HG03571 (cell line): ENCODE measurements around the gene INSIG2.
A peak's percentile ranks its signal among the peaks of the same experiment; 100 is the strongest.

Source experiments
- ATAC-seq: cut with Tn5 transposase; IDR thresholded peaks from one replicate; pipeline ENCODE4 v1.9.1; 2021; ENCODE audit not compliant: unreplicated experiment

Gene INSIG2

DNA sequence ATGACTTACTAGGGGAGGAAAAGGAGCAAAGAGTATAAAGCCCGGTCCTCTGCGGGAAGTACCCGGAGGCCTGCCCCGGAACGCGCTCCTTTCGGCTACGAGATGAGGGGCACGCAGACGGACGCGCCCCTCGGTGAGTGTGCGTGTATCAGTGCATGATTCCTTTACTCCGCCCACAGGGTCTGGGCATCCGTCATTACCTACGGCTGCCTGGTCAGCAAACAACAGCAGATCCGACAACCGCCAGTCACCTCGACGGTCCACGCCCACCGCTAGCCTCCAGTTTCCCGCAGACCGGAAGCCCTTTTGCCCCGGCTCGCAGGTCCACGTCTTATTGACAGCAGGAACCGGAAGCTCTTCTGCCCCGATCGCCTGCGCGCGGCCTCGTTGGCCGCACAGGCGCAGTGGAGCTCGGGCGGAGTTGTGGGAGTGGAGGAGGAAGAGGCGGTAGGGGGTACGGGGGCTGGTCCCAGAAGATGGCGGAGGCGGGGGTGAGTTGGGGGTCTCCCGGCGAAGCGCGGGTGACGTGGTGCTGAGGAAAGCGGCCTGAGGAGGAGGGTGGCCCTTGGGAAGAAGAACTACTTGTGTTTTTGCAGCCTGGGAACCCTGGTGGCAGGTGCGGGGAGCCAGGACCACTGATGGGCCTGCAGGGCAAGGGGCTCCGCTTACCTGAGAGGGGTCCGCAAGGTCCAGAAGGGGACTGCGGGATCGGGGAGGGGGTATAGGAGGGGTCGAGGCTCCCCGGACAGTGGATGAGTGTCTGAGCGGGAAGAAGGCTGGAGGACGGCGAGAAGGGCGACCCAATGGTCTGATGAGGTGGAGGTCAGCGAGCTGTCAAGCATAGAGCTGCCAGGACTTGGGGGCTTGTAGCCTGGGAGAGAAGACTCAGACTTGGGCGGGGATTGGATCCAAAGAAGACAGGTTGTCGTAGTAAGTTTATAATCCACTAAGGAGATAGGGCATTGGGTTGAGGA is at the start of gene INSIG2:
Gene INSIG2 (plus strand): TSS at position 421 of the 974 bp plus-strand sequence. CDS start 8,086 bp downstream, outside the sequence.
- ATAC-seq, result peak; percentile 98

DNA sequence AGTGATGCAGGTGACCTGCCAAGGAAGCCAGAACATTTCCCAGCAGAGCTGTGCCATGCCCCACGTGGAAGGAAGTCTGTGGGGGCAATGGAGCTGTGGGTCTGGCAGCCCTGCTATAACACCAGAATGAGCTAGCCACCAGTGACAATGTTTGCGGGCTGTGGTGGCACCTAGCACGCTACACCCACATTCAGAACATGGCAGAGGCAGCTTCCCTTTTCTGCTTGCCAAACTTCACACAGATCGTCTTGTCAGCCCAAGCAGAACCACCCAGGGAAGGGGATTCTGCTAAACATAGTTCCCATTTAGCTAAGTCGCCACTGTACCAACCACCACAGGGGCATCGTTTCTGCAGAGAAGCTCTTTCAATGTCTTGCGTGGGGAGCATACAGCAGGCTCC is 47.4 kb upstream of the INSIG2 start:
- no peak for ATAC-seq

DNA sequence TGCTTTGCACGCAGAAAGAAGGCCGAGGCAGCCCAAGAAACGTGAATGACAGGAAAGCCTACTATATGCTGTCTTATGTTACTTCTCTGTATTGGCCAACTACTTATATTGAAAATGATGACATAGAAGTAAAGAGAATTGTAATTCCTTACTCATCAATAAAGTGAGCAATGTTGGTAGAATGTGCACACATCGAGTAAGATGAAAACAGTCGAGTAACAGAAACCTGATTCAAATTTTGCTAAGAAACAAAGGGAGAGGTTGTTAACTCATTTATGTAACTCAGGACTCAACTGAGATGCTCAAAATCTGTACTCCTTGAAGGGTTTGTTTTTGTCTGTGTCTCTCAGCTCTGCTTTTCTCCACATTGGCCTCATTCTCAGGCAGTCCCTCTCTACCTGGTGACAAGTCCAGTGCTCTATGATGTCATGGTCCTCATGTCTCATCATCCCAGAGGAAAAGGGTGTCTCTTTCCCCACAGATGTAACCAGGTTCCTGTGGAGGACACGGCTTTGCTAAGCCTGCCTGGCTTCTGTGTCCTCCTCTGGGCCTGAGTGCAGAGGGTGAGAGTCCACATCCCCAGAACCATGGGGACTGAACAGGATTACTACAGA is 44.1 kb upstream of the INSIG2 start:
- ATAC-seq, result no peak

DNA sequence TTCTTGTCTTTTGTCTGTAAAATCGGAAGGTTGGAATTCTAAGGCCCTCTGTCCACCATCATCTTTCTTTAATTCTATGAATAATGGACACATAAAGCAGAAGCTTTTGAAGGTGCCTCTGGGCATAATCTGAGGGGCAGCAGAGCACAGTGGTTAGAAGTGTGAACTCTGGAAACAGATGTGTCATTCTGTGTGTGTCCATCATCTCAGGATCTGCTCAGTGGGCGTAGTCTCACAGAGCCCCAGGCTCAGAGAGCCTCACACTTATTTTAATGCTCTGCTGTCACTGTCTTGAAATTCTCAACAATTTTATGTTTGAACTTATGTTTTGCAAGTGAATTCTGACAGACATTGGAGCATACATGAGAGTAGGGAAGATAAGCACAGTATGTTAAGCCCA is 43.4 kb upstream of the INSIG2 start:
- no peak for ATAC-seq

DNA sequence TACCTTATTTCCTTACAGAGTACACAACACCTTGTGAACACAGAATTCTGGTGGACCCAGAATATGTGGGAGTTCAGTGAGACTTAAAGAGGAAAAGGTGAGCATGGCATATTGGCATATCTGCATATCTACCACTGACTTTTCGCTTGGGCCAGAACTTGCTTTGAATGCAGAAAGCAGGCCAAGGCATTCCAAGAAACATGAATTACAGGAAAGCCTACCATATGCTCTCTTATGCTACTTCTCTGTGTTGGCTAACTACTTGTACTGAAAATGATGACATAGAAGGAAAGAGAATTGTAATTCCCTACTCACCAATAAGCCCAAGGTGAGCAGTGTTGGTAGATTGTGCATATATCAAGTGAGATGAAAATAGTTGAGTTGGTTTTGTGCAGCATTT is 43.0 kb upstream of the INSIG2 start:
- ATAC-seq, result no peak

DNA sequence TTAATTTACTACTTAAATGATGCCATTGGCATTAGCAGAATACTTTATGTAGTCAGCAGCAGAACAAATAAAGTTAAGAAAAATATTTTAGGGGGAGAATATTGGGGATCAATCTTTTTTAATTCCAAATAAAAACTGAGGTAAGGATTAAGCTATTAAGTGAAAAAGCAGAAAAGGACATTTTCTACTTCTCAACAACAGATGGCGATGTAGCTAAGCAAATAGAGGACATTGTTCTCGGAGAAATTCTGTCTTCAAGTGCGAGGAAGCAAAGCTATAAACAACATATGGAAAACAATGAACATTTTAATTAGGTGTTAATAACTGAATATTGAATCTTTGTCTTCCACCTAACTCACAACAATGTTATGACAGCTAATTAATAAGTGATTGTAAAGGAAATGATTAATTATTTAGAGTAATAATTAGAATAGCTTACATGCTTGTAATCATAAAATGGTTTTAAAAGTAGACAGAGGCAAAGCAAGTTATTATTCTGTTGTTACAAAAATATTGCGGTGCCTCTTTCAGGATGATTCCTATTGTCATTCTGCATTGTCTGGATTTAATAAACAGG is 41.5 kb upstream of the INSIG2 start:
- no peak for ATAC-seq

DNA sequence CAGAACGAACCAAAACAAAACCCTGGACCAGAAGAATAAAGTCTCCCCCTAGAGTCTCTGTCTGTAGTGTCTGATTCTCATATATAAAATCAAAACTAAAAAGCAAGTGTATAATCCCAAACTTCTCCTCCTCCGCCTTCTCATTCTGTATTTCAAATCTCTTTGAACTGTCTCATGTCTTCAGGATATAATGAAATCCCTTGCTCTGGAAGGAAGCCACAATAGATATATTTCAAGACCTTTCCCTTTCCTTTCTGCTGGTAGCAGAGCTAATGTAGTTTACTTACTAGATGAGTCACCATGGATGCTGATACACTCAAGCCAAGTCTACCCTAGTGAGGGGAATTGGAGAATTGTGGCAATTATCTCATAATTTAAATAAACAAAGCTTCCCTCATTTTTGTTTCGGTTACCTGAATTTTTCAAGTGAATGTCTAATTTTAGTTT is 40.9 kb upstream of the INSIG2 start:
- ATAC-seq, result no peak

DNA sequence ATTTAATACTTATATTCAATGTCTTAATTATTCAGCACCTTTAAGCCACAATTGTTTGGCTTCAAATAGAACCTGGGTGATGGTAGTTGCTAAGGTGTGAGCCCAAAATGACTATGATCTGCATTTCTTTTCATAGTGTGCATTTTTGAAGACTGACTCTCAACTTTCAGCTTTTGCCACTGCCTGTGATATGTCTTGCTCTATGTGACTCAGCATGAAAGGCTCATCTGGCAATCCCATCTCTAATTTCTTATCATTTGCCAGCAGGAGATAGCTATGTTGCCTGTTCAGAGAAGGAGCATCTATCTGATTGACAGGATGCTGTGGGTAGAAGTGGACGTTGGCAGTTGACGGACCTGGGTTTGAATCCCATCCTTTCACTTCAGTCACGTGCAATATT is 39.9 kb upstream of the INSIG2 start:
- ATAC-seq, result no peak

DNA sequence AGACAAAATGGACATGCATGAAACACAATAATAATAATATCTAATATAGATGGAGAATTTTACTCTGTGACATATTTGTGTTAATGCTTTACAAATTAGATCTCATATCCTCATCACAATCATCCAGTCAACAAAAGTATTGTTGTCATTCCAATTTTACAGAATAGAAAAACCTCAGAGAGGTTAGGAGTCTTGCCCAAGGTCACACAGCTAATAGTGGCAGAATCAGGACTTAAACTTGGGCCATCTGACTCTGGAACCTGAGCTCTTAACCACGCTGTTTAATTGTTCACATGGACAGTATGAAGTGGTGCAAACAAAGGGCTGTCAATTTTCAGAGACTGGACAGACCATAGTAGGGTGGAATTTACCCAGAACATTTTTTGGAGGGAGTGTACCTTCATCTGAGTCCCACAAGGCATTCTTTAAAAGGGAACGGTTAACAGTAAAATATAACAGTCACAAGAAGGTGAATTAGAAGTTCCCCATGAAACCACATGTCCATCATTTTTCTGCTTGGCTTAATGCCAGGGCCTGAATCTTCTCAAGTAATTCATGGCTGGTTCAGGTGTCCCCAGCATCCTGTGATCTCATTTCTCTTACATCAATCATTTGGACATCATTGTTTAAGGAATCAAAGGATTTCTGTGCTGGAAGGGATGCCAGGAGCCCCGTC is 39.0 kb upstream of the INSIG2 start:
- ATAC-seq, result no peak

DNA sequence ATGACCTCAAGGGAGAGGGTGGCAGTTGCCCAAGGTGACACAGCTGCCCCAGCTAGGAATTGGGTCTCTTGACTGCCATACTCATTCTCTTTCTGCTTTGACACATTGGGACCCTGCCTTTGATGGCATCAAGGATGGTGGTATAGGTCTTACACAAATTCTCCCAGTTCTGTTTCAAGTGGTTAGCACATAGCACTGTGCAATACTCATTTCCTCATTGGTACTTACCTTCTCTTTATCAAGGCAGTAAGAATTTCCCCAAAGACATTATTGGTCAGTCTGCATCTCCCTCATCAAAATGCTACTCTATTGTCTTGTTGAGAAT is 38.5 kb upstream of the INSIG2 start:
- peak; percentile 53 for ATAC-seq

DNA sequence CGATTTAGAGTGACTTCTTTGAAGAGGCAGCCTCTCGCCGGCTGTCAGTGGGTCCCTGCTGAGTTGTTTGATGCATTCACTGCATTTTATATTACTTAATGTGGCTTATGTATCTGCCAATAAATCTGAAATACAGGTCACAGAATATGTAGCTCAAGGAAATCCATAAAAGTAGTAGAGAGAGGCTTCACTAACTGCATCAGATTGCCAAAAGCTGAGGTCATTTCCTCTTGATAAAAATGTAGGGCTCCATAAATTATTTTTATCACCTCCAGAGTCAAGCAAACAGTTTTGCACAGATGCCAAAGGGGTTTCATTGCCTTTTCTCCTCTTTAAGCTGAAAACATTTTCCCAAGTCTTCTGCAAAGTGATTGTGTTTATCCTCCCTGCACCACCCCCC is 37.9 kb upstream of the INSIG2 start:
- ATAC-seq, result no peak

DNA sequence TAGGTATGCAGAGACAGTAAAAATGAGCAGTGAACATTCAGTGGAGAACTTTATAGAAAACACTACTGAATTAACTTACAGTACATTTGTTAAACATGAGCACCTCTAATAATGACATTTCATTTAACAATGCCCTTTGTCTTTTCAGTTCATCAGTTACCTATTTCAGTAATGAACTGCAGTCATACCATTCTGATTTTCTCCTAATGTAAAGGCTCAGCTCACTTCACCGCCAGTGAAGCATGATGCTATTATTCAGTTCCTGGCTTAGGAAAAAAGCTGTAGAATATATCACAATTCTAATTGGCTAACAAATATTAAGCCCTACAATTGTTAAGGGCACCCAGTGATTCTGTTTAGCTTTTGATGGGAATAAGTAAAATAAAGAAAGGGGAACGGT is 37.3 kb upstream of the INSIG2 start:
- no peak for ATAC-seq

DNA sequence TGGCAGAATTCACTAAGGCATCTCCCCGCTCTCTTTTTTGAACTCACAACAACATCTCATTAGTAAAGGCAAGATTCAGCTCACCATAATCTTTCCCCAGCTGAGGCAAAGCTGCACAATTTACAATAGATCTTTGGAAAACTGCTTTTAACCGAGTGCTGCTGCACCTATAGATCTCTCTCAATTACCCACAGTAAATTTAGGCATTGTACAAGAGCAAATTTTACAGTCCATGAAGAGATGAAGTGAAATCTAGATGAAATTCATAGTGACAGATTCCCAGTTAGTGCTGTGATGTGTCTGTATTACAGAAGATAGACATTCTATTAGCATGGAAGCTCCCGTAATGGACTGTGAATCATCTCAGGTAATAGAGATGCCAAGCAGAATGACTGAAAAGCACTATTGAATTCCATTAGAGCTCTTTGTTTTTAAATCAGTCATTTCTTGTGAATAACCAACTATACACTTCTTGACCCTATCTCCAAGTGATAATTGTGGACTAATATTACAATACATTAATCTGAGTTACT is 36.4 kb upstream of the INSIG2 start:
- no peak for ATAC-seq

DNA sequence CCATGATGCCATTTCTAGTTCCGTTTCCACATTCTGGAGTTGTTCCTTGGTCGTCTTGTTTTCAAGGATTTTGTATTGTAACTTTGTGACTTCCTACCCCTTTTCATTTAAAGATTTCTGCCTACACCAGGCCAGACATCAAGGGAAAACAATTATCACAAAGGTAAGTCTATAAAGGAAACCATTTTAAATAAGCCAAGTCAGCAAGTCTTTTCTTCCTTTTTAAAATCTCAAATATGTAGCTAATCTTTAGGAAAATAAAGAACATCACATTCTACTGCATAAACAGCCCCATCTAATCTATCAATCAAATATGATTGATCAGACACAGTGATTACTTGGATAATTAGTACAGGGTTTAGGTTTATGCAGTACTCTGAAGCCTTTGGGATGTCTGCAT is 35.8 kb upstream of the INSIG2 start:
- ATAC-seq, result no peak

DNA sequence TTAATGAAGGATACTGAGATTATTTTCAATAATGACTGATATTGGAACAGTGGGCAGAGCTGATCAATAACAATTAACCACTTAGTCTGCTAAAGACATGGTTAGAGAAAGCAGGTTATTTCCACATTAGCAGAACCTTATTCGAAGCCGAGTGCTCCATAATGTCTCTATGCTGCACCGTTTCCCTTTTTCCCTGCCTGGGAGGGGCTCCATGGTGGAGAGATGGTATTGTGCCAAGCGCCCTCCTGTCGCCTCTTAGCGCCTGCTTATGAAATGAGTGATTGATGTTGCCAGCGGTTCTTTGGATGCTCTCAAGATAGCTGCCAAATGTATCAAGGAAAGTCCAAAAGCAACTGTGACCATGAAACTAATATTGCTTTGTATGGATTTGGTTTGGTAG is 34.6 kb upstream of the INSIG2 start:
- no peak for ATAC-seq

DNA sequence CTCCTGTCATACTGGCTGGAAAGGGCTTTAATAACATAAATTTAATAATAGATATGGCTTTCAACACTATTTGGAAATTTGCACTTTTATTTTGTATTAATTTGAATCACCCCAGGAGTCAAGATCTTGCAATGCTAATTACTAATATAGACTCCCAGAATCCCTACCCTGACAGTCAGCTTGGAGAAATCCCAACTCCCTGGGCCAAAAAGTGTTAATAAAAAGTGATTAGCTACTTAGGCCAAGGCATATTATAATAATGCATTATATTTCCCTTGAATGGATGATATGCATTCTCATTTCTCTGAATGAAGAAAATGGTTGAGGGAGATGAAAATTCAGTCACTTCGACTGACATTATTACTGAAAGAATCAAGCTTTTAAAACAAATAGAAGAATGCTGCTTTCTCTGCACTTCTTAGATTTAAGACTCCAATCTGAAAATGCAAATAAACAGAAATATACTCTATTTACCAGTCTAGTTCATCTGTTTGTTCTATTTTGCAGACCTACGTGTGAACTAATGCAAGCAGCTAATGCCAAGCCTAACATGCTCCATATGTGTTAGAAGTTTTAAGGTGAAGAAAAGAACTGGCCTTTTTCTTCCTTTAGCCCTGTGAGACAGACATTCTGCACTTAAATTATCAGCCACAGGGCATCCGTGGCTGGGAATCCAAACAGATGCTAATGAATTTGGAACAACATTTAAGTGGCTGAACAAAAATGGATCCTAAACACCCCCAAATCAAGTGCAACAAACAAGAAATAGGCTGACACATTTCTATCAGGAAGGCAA is 33.9 kb upstream of the INSIG2 start:
- ATAC-seq, result no peak

DNA sequence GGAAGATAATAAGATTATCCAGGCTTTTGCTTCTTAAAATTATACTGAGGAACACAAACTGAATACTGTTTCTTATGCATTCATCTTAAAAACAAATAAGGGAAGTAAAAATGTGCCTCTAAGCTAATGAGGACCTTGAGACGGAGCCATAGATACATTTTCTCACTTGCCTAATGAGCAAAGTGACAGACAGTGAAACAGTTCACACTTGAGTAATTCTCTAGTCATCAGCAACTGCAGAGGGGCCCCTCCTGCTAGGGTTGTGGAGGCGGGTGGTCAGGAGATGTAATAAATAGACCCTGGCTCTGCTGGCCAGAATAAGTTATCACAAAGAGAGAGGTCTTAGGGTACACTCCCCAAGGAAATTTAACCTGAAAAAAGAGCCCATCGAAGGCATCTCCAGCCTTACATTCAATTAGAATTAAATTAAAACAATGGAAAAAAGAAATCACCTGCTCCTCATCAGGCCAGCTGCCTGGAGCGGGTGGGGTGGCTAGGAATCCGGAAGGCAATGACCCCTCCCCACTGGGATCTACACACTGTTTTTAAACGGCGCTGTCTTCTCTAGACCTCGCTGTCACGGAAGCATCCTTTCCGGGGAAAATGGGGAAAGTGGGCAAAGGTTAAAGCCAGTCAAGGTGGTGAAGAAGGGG is 32.6 kb upstream of the INSIG2 start:
- peak; percentile 74 for ATAC-seq

DNA sequence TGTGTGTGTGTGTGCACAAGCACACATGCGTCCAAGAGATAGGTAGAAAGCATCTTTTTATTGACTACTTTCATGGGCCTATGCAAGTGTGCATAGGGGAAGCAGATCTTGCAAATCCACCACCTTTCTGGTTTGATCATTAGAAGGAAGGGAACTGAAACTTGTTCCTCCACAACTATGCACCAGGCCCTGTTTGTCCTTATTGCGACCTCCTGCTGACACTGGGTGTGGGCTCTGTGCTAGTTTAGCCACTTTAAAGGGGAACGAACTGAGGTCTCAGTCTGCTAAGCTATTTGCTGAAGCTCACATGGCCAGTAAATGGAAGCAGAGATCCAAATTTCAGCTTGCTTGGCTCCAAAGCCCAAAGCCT is 32.1 kb upstream of the INSIG2 start:
- peak; percentile 92 for ATAC-seq

DNA sequence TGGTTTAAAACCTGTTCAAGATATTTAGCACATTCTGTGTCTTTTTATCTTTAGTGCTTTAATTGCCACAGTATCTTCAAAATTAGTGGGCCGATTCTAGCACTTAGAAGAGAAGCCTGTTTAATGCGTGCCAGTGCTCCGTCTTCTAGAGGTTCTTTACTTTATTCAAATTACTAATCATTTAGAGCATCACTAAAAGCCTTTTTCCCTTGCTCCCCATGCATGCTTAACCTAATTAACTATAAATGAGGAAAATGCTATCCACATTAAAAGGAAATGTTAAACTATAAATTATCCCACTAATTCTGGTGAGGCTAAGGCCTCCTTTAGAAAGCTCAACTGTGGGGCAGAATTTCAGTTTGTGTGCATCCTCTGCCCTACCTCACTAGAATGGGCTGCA is 31.5 kb upstream of the INSIG2 start:
- no peak for ATAC-seq

DNA sequence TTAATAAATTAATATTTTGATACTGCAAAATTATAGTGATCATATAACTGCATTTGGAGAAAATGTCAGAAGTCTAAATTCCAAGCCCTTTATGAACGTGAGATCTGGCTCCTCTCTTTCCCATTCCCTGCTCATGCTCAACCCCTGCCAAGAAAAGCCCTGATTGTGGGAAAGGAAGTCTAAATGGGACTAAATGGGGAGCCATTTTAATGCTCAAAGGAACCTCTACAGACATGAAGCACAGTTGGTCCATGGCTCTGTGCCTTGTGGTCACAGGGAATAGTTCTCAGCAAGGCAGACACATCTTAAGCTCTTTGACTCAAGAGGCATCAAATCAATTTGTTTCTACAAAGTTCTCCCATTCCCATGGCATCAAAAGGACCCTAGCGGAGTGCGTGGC is 29.3 kb upstream of the INSIG2 start:
- no peak for ATAC-seq
